ENCODE results near the gene BNIP2.
A peak's percentile ranks its signal among the peaks of the same experiment; 100 is the strongest.
"Not testable (repeated sequence)": the region's sequence is repeated elsewhere in the genome, so short reads cannot be mapped to it uniquely, and the experiment has no call there.

Gene BNIP2

GRCh38 chr15:59687836-59688235 is 1.3 kb downstream of the BNIP2 start:
- DNase-seq = peak; percentile 66

GRCh38 chr15:59686389-59686788 is 2.7 kb downstream of the BNIP2 start:
- peak; percentile 81 for DNase-seq

GRCh38 chr15:59685737-59686297 is 3.3 kb downstream of the BNIP2 start:
- DNase-seq = peak; percentile 26

GRCh38 chr15:59680870-59681269 is 8.2 kb downstream of the BNIP2 start:
- no peak for DNase-seq

- no peak for DNase-seq
Observed at GRCh38 chr15:59680346-59680745, 8.8 kb downstream of the BNIP2 start.

GRCh38 chr15:59678620-59679019 is 10.5 kb downstream of the BNIP2 start:
- no peak for DNase-seq

- no peak for DNase-seq
Observed at GRCh38 chr15:59678172-59678571, 10.9 kb downstream of the BNIP2 start.

- no peak for DNase-seq
Observed at GRCh38 chr15:59676565-59676964, 12.6 kb downstream of the BNIP2 start.

GRCh38 chr15:59674361-59674877 is 14.7 kb downstream of the BNIP2 start:
- no peak for DNase-seq

GRCh38 chr15:59668556-59668955 is 20.6 kb downstream of the BNIP2 start:
- DNase-seq = no peak

- no peak for DNase-seq
Observed at GRCh38 chr15:59662260-59662659, 26.9 kb downstream of the BNIP2 start.

GRCh38 chr15:59659366-59659765 is 29.8 kb downstream of the BNIP2 start:
- no peak for DNase-seq

- no peak for DNase-seq
Observed at GRCh38 chr15:59657635-59658125, 31.4 kb downstream of the BNIP2 start.

GRCh38 chr15:59656897-59657634 is 32.1 kb downstream of the BNIP2 start, which contains the start of gene GTF2A2:
TSS of gene GTF2A2 (minus strand) at chr15:59657515. CDS start at chr15:59652277, 5,238 bp downstream.
- DNase-seq = peak; percentile 98

- no peak for DNase-seq
Observed at GRCh38 chr15:59654046-59654445, 35.1 kb downstream of the BNIP2 start.

GRCh38 chr15:59649603-59650002 is 39.5 kb downstream of the BNIP2 start:
- no peak for DNase-seq

GRCh38 chr15:59647085-59647484 is 42.0 kb downstream of the BNIP2 start:
- DNase-seq = no peak

- DNase-seq = no peak
Observed at GRCh38 chr15:59646277-59646676, 42.8 kb downstream of the BNIP2 start.

- not testable (repeated sequence) for DNase-seq
Observed at GRCh38 chr15:59645812-59646211, 43.3 kb downstream of the BNIP2 start.

GRCh38 chr15:59644756-59645155 is 44.4 kb downstream of the BNIP2 start:
- no peak for DNase-seq

- no peak for DNase-seq
Observed at GRCh38 chr15:59642351-59642750, 46.8 kb downstream of the BNIP2 start.

- DNase-seq = not testable (repeated sequence)
Observed at GRCh38 chr15:59637507-59637906, 51.6 kb downstream of the BNIP2 start.

GRCh38 chr15:59636184-59636583 is 52.9 kb downstream of the BNIP2 start:
- no peak for DNase-seq

GRCh38 chr15:59632714-59633113 is 56.4 kb downstream of the BNIP2 start:
- peak; percentile 29 for DNase-seq

Data from RPMI8226 (cell line).